H1 (cell line): Measurements from ENCODE around the gene GRID1. TPM values are rescaled to one million over a fixed set of nuclear protein-coding genes. Genes with fewer than 3 reads are reported as not detected.

ENCODE experiments used
- CTCF ChIA-PET: fragments of 300-600 bp; sonication (Branson Sonifier 250); formaldehyde crosslinking; loops from one replicate; lab custom pipeline; 2021; ENCODE audit not compliant: partially characterized antibody; lab: Charles Lee
- POLR2A ChIA-PET: fragments of 300-600 bp; sonication (Branson Sonifier 250); formaldehyde crosslinking; loops from one replicate; lab custom pipeline; 2021; ENCODE audit warnings: inconsistent platforms; ENCODE audit not compliant: partially characterized antibody; lab: Charles Lee
- DNase-seq, 2 experiments: peaks; one replicate each; pipeline versions ENCODE4 v3.0.0 to v3.0.0-alpha.2; 2010 to 2022; ENCODE audit warnings: low spot score in 2 of 2, low read depth in 1 of 2, mixed read lengths in 1 of 2
- FAIRE-seq: peaks from 2 replicates; lab custom pipeline; 2011; peaks lifted over from hg19 to GRCh38; lab: Jason Lieb, UNC
- H2AFZ ChIP-seq: 2 replicates; pipeline ENCODE4 v1.8.1; 2012; ENCODE audit warnings: low read length, inconsistent platforms
- H2AK5ac ChIP-seq: 2 replicates; pipeline ENCODE4 v1.6.1; 2013; ENCODE audit warnings: low read depth, low read length
- H2BK120ac ChIP-seq: replicated peaks from 2 replicates; pipeline ENCODE3; 2013; ENCODE audit warnings: low read depth, low read length, inconsistent platforms
- H2BK12ac ChIP-seq: 2 replicates; pipeline ENCODE4 v1.6.1; 2013; ENCODE audit warnings: low read depth, low read length
- H2BK15ac ChIP-seq: 2 replicates; pipeline ENCODE4 v1.6.1; 2013; ENCODE audit warnings: low read length
- H2BK20ac ChIP-seq: 2 replicates; pipeline ENCODE4 v1.6.1; 2013; ENCODE audit warnings: low read length
- H2BK5ac ChIP-seq: 2 replicates; pipeline ENCODE4 v1.6.1; 2013; ENCODE audit warnings: low read depth, low read length
- H3K14ac ChIP-seq: 2 replicates; pipeline ENCODE4 v1.6.1; 2013; ENCODE audit warnings: inconsistent platforms; ENCODE audit not compliant: insufficient read length
- H3K18ac ChIP-seq: 2 replicates; pipeline ENCODE4 v1.6.1; 2013; ENCODE audit warnings: low read length; ENCODE audit errors: extremely low read depth
- H3K23ac ChIP-seq: 2 replicates; pipeline ENCODE4 v1.6.1; 2013; ENCODE audit warnings: inconsistent platforms; ENCODE audit not compliant: insufficient read length
- H3K23me2 ChIP-seq: 2 replicates; pipeline ENCODE4 v1.6.1; 2013; ENCODE audit warnings: low read depth, low read length
- H3K27ac ChIP-seq: 2 replicates; pipeline ENCODE4 v1.6.1; 2011; ENCODE audit warnings: low read depth, low read length, inconsistent platforms
- H3K27me3 ChIP-seq, 4 experiments: replicated peaks in 1 of 4; 1 replicate in 1 of 4; 2 replicates in 3 of 4; pipeline versions ENCODE4 v1.6.1 to v1.8.1; 2011 to 2013; ENCODE audit warnings: low read length in 3 of 4, mild to moderate bottlenecking in 3 of 4, inconsistent platforms in 2 of 4, mixed read lengths in 2 of 4, moderate library complexity in 1 of 4; ENCODE audit not compliant: control insufficient read depth in 3 of 4, insufficient read depth in 3 of 4; ENCODE audit errors: extremely low read depth in 1 of 4
- H3K36me3 ChIP-seq, 4 experiments: 2 replicates each; pipeline versions ENCODE4 v1.6.1 to v1.8.1; 2011 to 2013; ENCODE audit warnings: mild to moderate bottlenecking in 4 of 4, low read length in 3 of 4, moderate library complexity in 2 of 4, control low read depth in 1 of 4, inconsistent platforms in 1 of 4; ENCODE audit not compliant: insufficient read depth in 4 of 4, control insufficient read depth in 2 of 4
- H3K4ac ChIP-seq: replicated peaks from 2 replicates; pipeline ENCODE3; 2013; ENCODE audit warnings: low read length, low read depth, mixed read lengths, inconsistent platforms; ENCODE audit not compliant: insufficient read length
- H3K4me1 ChIP-seq, 4 experiments: replicated peaks in 1 of 4; 1 replicate in 1 of 4; 2 replicates in 3 of 4; pipeline versions ENCODE4 v1.6.1 to v1.8.1; 2011 to 2013; ENCODE audit warnings: low read length in 3 of 4, inconsistent platforms in 2 of 4, mixed read lengths in 1 of 4; ENCODE audit not compliant: insufficient read depth in 4 of 4, control insufficient read depth in 3 of 4
- H3K4me2 ChIP-seq, 2 experiments: 2 replicates each; pipeline versions ENCODE4 v1.6.1 to v1.8.1; 2011 to 2013; ENCODE audit warnings: low read depth in 2 of 2, low read length in 2 of 2, control low read depth in 1 of 2, inconsistent platforms in 1 of 2, mild to moderate bottlenecking in 1 of 2; ENCODE audit not compliant: insufficient read depth in 1 of 2
- H3K4me3 ChIP-seq, 4 experiments: fragments of 200-600, 300-600 bp in 1 of 4; sonication (generic), shearing (Covaris generic), sonication (Bioruptor Twin) in 1 of 4; 2 replicates each; pipeline versions ENCODE4 v1.5.1 to v1.8.1; 2011 to 2016; ENCODE audit warnings: low read length in 4 of 4, low read depth in 3 of 4, control low read depth in 2 of 4, inconsistent platforms in 2 of 4, mild to moderate bottlenecking in 2 of 4, mixed read lengths in 1 of 4, moderate library complexity in 1 of 4; ENCODE audit not compliant: insufficient read depth in 2 of 4; ENCODE audit errors: extremely low read depth in 1 of 4
- H3K56ac ChIP-seq: replicated peaks from 2 replicates; pipeline ENCODE3; 2013; ENCODE audit warnings: low read depth, mild to moderate bottlenecking, mixed read lengths, low read length, inconsistent platforms; ENCODE audit not compliant: insufficient read length
- H3K79me1 ChIP-seq: 2 replicates; pipeline ENCODE4 v1.6.1; 2013; ENCODE audit warnings: low read depth, low read length, control low read depth
- H3K79me2 ChIP-seq, 2 experiments: 2 replicates each; pipeline versions ENCODE4 v1.6.1 to v1.8.1; 2012 to 2013; ENCODE audit warnings: low read length in 2 of 2, mild to moderate bottlenecking in 2 of 2, inconsistent platforms in 1 of 2; ENCODE audit not compliant: insufficient read depth in 2 of 2, control insufficient read depth in 1 of 2
- H3K9ac ChIP-seq, 4 experiments: replicated peaks in 1 of 4; 1 replicate in 1 of 4; 2 replicates in 3 of 4; pipeline versions ENCODE4 v1.6.1 to v1.8.1; 2011 to 2013; ENCODE audit warnings: low read depth in 3 of 4, low read length in 3 of 4, control low read depth in 2 of 4, mild to moderate bottlenecking in 2 of 4, moderate library complexity in 2 of 4, inconsistent platforms in 1 of 4; ENCODE audit errors: extremely low read depth in 1 of 4
- H3K9me3 ChIP-seq, 2 experiments: 2 replicates each; pipeline versions ENCODE4 v1.6.1 to v1.8.1; 2012 to 2013; ENCODE audit warnings: mild to moderate bottlenecking in 2 of 2, moderate library complexity in 2 of 2, control low read depth in 1 of 2, inconsistent platforms in 1 of 2, low read depth in 1 of 2, low read length in 1 of 2, mixed read lengths in 1 of 2; ENCODE audit not compliant: insufficient read depth in 2 of 2
- H4K20me1 ChIP-seq, 2 experiments: replicated peaks in 1 of 2; 2 replicates each; pipeline versions ENCODE3 to v1.8.1; 2011 to 2013; ENCODE audit warnings: inconsistent platforms in 2 of 2, low read length in 2 of 2, mild to moderate bottlenecking in 1 of 2; ENCODE audit not compliant: insufficient read depth in 2 of 2, control insufficient read depth in 1 of 2
- H4K5ac ChIP-seq: 2 replicates; pipeline ENCODE4 v1.6.1; 2013; ENCODE audit warnings: low read length, low read depth, mixed read lengths, inconsistent platforms; ENCODE audit not compliant: insufficient read length
- H4K8ac ChIP-seq: 2 replicates; pipeline ENCODE4 v1.8.0; 2013; ENCODE audit warnings: mild to moderate bottlenecking, moderate library complexity, low read length, inconsistent platforms; ENCODE audit not compliant: insufficient read depth; ENCODE audit errors: extremely low read depth
- H4K91ac ChIP-seq: replicated peaks from 2 replicates; pipeline ENCODE3; 2013; ENCODE audit warnings: low read length, mixed read lengths, inconsistent platforms; ENCODE audit not compliant: insufficient read length
- RNF2 ChIP-seq: fragments of 200-900, 300-1000 bp; sonication (generic); IDR thresholded peaks from 2 replicates; pipeline ENCODE4 v1.7.1; 2016; ENCODE audit warnings: borderline replicate concordance, low read depth, mild to moderate bottlenecking, antibody characterized with exemption, low read length; ENCODE audit not compliant: poor library complexity, severe bottlenecking; ENCODE audit errors: missing control alignments
- WGBS, 2 experiments: shearing (Covaris generic) in 1 of 2; methylation state at CpG; one replicate each; pipeline versions ENCODE4 v1.1.6 to v1.1.7; 2013 to 2015; ENCODE audit warnings: low lambda C conversion rate in 2 of 2, mixed read lengths in 2 of 2, inconsistent platforms in 1 of 2, low coverage in 1 of 2, missing lambda C conversion rate in 1 of 2; ENCODE audit not compliant: insufficient replicate concordance in 2 of 2, insufficient coverage in 1 of 2, insufficient read length in 1 of 2; ENCODE audit errors: extremely low coverage in 1 of 2, missing lambda C conversion rate in 1 of 2; 5-methylcytosine and 5-hydroxymethylcytosine counted together
- polyA plus RNA-seq, 7 experiments: library from polyadenylated mRNA; depleted of rRNA in 3 of 7; stranded (reverse) in 5 of 7; unstranded in 2 of 7; fragments of >200 nt in 5 of 7; fragments of 200-250 nt in 2 of 7; gene quantifications; 1 replicate in 5 of 7; 2 replicates in 1 of 7; 4 replicates in 1 of 7; pipeline versions ENCODE4 v1.2.1 to v1.2.3, GENCODE V29; 2011 to 2013; ENCODE audit warnings: missing spikeins in 2 of 7, mixed read lengths in 2 of 7
- total RNA-seq: library from RNA; stranded (reverse); fragmentation: NEBNext Ultra II Directional; extraction: Animal tissue kit (Norgen Biotek cat#: 25700); gene quantifications from 2 replicates; pipeline ENCODE4 v1.2.1, GENCODE V29; 2021

GRID1 gene
- total and polyA plus RNA-seq, 2 of the 8 experiments (the other 6 are each of a cell fraction or from before 2014, with no cell fraction given), result 0.22 to 0.30 TPM

DNA sequence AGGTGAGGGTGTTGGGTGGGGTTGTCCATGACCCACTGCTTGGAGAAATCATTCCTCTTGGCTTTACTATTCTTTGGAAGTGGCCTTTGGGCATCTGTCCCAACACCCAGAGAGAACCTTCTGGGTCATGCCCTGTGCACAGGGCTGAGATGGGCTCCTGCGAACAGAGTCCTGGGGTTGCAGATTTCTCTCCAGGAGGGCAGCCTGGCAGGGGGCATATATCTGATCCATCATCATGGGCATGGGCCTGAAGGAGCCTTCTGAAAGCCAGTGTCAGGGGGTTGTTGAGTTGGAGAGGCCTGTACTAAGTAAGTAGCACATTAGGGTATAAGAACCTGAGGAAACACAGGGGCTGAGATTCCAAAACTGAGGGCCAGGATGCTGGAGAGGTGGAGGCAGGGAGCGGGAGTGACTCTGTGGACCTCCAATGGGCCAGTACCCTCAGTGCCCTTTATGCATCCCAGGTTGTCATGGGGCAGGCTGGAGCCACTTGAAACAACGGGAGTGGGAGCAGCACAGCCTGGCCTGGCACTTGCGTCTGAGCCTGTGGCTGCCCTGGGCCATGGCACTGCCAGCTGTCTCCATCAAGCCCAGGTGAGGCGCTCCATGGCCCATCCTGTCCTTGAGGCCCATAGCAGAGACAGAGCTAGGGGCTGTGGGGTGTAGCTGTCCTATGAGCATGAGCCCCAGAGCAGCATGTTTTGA, 203.7 kb downstream of the GRID1 start:
- H3K18ac ChIP-seq, result no peak overlapping the region
- no peak overlapping the region for H3K14ac ChIP-seq
- H2BK15ac ChIP-seq, result no peak overlapping the region
- no peak overlapping the region for H3K23ac ChIP-seq
- no peak overlapping the region for H2BK20ac ChIP-seq
- H3K9ac ChIP-seq, result no peak overlapping the region
- 93% methylated on average over 5 of the region's 5 CpGs; no CpG with 5 or more reads in 1 of the 2 experiments for WGBS, 2 experiments
- H3K4me2 ChIP-seq, result no peak overlapping the region
- no peak overlapping the region for H2BK120ac ChIP-seq
- no peaks in the 10 kb centered on the region for H3K79me2 ChIP-seq
- no peak overlapping the region for H4K5ac ChIP-seq
- no peak overlapping the region for H2BK5ac ChIP-seq
- no peak overlapping the region for H2AFZ ChIP-seq
- no peak overlapping the region for H3K4me3 ChIP-seq
- H3K56ac ChIP-seq, result no peak overlapping the region
- no peaks in the 10 kb centered on the region for H3K9me3 ChIP-seq
- no peaks in the 10 kb centered on the region for H3K79me1 ChIP-seq
- no peak overlapping the region for H3K27ac ChIP-seq
- no peak overlapping the region for H3K4ac ChIP-seq
- ChIA-PET POLR2A (no interaction called here), CTCF (interaction anchor here (1.2 to 1.6 kb wide), 2 partner anchors 20 to 24 kb away, joined by 3 to 5 read pairs; no protein-coding TSS in a partner anchor)
- no peaks in the 10 kb centered on the region; the same call in 1 of the 2 replicates for H3K23me2 ChIP-seq
- FAIRE-seq (no peak), DNase-seq (no peak)
- no peaks in the 10 kb centered on the region for H4K20me1 ChIP-seq
- H2AK5ac ChIP-seq, result no peak overlapping the region
- H4K8ac ChIP-seq, result no peak overlapping the region
- H4K91ac ChIP-seq, result no peak overlapping the region
- H3K27me3 ChIP-seq, result no peaks in the 10 kb centered on the region
- H3K4me1 ChIP-seq, result no peaks in the 10 kb centered on the region
- no peak overlapping the region for H2BK12ac ChIP-seq
- H3K36me3 ChIP-seq, result no peaks in the 10 kb centered on the region
- TF ChIP-seq RNF2, result no peak
